NB4 (cell line): ENCODE measurements around the gene FGF10.

ENCODE experiments used
- CTCF ChIP-seq: IDR thresholded peaks from one replicate; pipeline ENCODE4 v1.5.1; 2012; ENCODE audit warnings: low read depth, low read length
- MAX ChIP-seq: IDR thresholded peaks from 2 replicates; pipeline ENCODE4 v1.6.1; 2011; ENCODE audit warnings: low read depth, low read length
- MYC ChIP-seq: IDR thresholded peaks from 2 replicates; pipeline ENCODE4 v1.6.1; 2011; ENCODE audit warnings: low read depth, low read length
- POLR2A ChIP-seq: IDR thresholded peaks from 2 replicates; pipeline ENCODE4 v1.6.1; 2011; ENCODE audit warnings: mild to moderate bottlenecking; ENCODE audit not compliant: insufficient read length; ENCODE audit errors: extremely low read depth

- TF ChIP-seq CTCF (no peak), MYC (no peak), POLR2A (no peak), MAX (no peak)
Measured at GRCh38 chr5:44389823-44390143, 563 bp upstream of the FGF10 start.
